Activated CD8-positive, alpha-beta memory T cell treated with anti-CD3 and anti-CD28 coated beads for 1 hour (primary cell): Measurements from ENCODE around the gene RHO.

Source experiments
- DNase-seq, 2 donors: peaks; one replicate each; pipeline ENCODE4 v3.0.0-alpha.2; 2020; ENCODE audit warnings: low read depth in 1 of 2; ENCODE audit errors: extremely low read depth in 1 of 2

Gene RHO

DNA sequence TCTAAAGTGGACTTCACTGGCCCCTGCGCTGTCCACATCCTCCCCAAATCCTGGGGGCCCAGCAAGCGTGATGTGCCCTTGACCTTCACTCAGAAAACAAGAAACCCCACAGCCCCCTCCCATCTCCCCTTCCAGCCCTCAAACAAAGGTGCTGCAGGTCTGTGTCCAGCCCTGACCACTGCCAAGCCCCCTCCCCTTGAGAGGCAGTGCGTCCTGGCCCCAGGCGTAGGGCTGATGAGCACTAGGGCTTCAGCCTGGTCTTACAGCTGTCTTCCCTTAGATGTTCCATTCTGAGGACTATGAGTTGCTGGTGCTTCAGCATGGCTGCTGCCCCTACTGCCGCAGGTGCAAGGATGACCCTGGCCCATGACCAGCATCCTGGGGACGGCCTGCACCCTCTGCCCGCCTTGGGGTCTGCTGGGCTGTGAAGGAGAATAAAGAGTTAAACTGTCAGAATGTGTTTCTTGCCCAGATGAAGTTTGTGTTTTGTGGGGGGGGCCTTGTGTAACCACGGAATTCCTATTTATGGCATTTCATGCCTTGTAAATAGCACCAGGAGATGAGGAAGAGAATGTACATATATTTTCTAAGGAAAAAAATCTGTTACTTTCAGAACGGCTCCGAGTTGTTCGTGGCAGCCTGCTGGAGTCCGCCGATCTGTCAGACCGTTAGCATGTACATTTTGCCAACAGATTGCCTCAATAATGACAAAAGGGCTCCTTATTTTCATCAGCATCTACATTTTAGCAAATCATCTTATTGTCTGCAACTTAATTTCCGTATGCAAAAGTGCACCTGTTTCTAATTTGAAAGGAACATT lies 8.3 kb upstream of the RHO start:
- DNase-seq: no peak

DNA sequence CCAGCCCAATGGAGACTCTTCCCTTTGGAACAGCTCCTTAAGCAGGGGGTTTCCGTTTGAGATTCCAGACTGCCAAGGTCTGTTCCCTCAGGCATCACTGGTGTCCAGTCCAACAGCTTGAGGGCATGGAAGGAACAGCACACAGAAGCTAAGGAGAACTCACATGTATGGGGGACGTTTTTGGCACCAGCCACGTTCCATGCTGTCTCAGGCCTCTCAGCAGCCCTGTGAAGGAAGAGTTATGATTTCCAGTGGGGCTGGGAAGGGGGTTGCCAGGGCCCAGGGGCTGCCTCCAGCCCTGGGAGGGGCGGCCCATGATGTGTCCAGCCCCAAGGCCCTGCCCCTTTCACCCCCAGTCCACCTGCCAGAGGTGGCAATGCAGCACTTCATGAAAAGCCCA lies 7.5 kb upstream of the RHO start:
- no peak for DNase-seq

DNA sequence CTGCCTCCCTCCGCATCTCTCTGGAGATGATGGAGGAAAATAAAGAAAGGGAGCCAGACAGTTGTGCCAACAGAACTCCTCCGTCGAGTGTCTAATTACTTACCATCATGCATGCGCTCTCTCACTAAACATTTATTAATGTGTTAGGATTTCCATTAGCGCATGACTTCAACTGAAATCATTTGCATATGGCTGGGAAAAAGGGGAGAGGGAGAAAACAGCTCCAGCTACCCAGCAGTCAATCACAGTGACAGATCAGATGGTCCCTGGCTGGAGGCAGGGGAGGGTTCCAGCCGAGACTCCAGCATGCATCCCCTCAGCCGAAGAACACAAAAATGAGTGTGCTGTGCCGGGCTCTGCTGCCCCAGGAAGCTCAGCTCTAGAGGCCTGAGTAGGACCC lies 6.8 kb upstream of the RHO start:
- no peak for DNase-seq

DNA sequence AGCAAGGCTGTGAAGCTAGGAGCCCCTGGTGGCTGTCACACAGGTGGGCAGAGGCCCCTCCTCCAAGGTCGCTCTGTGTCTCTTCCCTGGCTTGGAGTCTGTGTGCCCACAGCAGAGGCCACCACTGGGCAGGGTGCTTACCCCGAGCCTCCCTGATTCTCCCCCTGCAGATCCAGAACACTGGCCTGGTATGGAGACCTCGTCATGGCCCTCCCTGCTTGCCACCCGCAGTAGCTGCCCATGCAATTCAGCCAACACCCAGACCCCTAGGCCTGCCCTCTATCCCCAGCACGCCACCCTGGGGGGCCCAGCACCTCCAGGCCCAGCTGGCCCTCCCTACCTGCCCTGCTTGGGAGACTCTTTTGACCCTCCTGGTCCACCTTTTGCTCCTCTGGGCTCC lies 5.5 kb upstream of the RHO start:
- DNase-seq: no peak

DNA sequence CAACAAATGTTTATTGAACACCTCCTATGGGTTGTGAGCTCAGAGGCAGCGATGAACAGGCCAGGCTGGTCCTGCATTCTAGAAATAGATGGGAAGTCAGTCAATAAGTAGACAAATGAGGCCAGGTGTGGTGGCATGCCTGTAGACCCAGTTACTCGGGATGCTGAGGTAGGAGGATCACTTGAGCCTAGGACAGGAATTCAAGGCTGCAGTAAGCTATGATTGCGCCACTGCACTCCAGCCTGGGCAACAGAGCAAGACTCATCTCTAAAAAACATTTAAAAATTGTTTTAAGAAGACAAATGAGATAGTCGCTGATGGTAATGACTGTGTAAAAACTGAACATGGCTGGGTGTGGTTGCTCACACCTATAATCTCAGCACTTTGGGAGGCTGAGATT lies 4.4 kb upstream of the RHO start:
- DNase-seq: no peak

DNA sequence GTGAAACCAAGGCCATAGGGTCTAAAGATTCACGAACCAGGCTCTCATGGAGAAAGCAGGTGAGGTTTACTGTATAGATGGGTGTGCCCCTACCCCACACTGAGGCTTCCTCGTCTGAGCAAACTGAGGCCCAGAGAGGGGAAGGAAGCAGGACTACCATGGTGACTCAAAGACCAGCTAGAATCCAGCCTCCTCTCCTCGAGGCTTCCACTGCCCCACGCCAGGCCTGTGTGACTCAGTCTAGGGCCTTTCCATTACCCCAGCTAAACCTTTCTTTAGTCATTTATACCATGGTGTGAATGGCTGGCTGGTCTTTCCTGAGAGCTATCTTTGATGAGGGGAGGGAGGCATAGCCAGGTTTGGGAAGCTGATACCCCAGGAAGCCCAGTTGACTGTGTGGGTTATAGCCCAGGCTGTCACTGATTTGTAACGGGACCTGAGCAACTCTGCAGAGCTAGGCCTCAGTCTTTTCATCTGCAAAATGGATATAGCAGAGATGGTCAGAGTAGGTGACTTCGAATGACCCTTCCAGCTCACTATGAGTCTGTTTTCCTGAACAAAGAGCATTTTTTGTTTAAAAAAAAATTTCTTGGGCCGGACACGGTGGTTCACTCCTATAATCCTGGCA lies 3.0 kb upstream of the RHO start:
- DNase-seq: no peak

DNA sequence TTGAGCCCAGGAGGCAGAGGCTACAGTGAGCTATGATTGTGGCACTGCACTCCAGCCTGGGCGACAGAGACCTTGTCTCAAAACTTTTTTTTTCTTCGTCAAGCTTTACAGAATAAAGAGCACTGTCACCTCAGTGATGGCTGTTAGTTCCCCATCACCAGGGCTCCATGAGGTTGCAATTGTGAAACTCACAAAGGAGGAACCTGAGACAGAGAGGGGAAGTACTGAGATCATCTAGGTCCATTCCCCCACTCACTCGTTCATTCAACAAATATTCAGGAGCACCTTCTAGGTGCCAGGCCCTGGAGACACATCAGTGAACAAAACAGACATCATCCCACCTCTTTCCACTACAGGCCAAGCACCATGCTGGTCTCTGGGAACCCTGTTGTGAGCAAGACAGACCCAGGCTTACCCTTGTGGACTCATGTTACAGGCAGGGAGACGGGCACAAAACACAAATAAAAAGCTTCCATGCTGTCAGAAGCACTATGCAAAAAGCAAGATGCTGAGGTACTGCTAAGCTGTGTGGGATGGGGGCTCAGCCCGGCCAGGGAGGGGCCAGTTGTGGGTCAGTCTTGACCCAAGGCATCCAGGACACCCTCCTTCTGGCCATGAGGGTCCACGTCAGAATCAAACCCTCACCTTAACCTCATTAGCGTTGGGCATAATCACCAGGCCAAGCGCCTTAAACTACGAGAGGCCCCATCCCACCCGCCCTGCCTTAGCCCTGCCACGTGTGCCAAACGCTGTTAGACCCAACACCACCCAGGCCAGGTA lies 2.1 kb upstream of the RHO start:
- no peak for DNase-seq

DNA sequence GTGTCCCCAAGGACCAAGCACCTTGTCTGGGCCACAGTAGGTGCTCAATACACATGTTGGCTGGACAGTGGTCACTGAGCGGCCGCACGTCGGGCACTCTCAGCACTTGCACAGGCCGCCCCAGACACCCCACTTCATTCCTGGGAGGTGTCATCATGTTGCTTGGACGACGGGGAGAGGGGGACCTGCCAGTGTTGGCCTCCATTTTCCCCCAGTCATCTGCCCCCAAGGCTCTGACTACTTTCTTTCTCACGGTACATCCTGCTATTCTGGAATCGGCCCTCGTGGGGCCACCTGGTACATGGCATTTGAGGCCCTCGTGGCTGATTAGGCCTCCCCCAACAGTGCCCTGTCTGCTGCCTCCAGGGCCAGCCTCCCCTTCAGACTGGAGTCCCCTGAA lies 1.2 kb upstream of the RHO start:
- no peak for DNase-seq

DNA sequence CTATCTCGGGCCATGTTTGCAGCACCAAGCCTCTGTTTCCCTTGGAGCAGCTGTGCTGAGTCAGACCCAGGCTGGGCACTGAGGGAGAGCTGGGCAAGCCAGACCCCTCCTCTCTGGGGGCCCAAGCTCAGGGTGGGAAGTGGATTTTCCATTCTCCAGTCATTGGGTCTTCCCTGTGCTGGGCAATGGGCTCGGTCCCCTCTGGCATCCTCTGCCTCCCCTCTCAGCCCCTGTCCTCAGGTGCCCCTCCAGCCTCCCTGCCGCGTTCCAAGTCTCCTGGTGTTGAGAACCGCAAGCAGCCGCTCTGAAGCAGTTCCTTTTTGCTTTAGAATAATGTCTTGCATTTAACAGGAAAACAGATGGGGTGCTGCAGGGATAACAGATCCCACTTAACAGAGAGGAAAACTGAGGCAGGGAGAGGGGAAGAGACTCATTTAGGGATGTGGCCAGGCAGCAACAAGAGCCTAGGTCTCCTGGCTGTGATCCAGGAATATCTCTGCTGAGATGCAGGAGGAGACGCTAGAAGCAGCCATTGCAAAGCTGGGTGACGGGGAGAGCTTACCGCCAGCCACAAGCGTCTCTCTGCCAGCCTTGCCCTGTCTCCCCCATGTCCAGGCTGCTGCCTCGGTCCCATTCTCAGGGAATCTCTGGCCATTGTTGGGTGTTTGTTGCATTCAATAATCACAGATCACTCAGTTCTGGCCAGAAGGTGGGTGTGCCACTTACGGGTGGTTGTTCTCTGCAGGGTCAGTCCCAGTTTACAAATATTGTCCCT lies 1.2 kb downstream of the RHO start:
- no peak for DNase-seq

DNA sequence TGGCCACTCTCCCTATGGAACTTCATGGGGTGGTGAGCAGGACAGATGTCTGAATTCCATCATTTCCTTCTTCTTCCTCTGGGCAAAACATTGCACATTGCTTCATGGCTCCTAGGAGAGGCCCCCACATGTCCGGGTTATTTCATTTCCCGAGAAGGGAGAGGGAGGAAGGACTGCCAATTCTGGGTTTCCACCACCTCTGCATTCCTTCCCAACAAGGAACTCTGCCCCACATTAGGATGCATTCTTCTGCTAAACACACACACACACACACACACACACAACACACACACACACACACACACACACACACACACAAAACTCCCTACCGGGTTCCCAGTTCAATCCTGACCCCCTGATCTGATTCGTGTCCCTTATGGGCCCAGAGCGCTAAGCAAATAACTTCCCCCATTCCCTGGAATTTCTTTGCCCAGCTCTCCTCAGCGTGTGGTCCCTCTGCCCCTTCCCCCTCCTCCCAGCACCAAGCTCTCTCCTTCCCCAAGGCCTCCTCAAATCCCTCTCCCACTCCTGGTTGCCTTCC lies 1.9 kb downstream of the RHO start:
- DNase-seq: no peak

DNA sequence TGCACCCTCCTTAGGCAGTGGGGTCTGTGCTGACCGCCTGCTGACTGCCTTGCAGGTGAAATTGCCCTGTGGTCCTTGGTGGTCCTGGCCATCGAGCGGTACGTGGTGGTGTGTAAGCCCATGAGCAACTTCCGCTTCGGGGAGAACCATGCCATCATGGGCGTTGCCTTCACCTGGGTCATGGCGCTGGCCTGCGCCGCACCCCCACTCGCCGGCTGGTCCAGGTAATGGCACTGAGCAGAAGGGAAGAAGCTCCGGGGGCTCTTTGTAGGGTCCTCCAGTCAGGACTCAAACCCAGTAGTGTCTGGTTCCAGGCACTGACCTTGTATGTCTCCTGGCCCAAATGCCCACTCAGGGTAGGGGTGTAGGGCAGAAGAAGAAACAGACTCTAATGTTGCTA lies 2.4 kb downstream of the RHO start:
- no peak for DNase-seq

DNA sequence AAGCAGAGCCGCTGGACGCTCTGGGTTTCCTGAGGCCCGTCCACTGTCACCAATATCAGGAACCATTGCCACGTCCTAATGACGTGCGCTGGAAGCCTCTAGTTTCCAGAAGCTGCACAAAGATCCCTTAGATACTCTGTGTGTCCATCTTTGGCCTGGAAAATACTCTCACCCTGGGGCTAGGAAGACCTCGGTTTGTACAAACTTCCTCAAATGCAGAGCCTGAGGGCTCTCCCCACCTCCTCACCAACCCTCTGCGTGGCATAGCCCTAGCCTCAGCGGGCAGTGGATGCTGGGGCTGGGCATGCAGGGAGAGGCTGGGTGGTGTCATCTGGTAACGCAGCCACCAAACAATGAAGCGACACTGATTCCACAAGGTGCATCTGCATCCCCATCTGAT lies 3.3 kb downstream of the RHO start:
- DNase-seq: no peak

DNA sequence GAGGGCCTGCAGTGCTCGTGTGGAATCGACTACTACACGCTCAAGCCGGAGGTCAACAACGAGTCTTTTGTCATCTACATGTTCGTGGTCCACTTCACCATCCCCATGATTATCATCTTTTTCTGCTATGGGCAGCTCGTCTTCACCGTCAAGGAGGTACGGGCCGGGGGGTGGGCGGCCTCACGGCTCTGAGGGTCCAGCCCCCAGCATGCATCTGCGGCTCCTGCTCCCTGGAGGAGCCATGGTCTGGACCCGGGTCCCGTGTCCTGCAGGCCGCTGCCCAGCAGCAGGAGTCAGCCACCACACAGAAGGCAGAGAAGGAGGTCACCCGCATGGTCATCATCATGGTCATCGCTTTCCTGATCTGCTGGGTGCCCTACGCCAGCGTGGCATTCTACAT lies 3.8 kb downstream of the RHO start:
- no peak for DNase-seq

DNA sequence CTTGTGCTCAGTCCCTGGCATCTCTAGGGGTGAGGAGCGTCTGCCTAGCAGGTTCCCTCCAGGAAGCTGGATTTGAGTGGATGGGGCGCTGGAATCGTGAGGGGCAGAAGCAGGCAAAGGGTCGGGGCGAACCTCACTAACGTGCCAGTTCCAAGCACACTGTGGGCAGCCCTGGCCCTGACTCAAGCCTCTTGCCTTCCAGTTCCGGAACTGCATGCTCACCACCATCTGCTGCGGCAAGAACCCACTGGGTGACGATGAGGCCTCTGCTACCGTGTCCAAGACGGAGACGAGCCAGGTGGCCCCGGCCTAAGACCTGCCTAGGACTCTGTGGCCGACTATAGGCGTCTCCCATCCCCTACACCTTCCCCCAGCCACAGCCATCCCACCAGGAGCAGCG lies 5.0 kb downstream of the RHO start:
- no peak for DNase-seq

DNA sequence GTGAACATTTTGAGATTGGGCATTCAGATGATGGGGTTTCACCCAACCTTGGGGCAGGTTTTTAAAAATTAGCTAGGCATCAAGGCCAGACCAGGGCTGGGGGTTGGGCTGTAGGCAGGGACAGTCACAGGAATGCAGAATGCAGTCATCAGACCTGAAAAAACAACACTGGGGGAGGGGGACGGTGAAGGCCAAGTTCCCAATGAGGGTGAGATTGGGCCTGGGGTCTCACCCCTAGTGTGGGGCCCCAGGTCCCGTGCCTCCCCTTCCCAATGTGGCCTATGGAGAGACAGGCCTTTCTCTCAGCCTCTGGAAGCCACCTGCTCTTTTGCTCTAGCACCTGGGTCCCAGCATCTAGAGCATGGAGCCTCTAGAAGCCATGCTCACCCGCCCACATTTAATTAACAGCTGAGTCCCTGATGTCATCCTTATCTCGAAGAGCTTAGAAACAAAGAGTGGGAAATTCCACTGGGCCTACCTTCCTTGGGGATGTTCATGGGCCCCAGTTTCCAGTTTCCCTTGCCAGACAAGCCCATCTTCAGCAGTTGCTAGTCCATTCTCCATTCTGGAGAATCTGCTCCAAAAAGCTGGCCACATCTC lies 6.1 kb downstream of the RHO start:
- no peak for DNase-seq

DNA sequence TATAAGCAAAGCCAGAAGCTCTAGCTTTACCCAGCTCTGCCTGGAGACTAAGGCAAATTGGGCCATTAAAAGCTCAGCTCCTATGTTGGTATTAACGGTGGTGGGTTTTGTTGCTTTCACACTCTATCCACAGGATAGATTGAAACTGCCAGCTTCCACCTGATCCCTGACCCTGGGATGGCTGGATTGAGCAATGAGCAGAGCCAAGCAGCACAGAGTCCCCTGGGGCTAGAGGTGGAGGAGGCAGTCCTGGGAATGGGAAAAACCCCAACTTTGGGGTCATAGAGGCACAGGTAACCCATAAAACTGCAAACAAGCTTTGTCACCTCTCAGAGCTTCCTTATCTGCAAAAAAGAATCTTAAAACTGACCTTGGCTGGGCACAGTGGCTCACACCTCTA lies 6.6 kb downstream of the RHO start:
- DNase-seq: no peak

DNA sequence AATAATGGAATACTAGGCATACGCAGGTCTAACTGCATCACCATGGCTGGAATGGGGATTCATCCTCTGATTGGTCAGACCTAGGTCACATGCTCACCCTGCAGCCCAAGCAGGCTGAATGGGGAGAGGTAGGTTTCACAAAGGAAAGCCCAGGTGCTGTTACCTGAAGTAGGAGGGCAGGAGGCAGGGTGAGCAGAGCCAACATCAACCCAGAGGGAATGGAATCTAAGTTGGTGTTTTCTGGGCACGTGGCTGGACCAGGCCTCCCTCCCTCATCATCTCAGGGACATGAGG lies 7.9 kb downstream of the RHO start:
- DNase-seq: no peak

DNA sequence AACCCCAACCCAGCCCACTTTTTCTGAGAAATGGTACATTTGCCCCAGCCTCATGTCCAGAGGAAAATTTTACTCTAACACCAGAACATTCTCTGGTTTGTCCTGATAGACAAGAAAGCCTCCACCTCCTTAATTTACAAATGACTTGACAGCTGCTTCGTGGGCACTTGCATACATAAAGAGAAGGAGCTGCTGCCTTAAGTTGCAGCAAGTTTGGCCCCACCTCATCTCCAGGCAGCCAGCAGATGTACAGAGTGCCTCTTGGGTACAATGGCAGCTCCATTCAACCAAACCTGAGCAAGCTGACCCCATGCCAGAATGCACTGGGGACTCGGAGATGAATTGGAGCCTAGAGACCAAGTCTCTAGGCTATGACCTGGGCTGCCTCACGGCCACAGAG lies 8.4 kb downstream of the RHO start:
- no peak for DNase-seq

DNA sequence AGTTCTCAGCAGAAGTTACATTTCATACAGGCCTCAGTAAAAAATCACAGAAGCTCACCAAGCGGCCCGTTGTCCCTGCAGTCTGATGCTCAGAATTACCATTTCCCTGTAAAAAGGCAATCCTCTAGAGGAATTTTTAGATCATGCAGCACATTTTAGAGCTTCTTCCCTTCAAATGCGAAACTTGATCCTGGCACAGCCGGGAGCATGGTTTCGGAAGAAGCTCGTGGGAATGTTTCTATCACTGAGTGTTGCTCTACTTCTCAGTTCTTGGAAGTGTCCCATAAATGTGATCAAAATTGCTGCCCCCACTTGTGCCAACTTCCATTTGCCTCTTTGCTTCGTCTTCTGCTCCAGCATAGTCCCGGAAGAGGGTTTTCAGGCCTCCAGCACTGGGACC lies 10.8 kb downstream of the RHO start:
- DNase-seq: no peak

DNA sequence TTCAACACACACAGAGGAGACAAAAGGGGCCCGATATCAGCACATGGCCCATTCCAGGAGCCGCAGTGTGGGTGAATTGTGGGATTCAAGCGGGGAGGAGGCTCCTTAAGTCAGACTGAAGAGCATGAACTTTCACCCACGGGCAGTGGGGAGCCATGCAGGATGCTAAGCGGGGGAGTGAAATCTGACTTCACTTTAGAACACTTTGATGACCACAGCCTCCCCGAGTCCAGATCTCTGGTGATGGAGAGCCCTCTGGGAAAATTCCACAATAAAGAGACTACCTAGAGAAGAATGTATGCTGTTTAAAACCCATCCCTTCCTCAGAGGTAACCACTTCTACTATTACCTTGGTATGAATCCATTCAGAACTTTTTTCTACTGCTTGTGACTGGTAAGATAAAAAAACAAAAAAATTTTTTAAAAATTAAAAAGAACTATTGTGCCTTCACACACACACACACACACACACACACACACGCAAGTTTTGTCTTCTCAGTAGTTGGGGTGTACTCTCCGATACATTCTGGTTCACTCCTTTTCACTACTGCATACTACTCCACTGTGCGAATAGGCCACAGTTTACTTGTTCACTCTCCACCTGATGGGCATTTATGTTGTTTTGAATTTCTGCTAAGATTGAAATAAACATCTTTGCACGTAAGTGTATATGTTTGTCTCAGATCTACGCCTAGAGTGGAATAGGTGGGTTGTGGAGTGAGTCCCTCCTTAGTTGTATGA lies 12.5 kb downstream of the RHO start:
- DNase-seq: no peak
